ENCODE measurements around the gene CFAP298.

DNA sequence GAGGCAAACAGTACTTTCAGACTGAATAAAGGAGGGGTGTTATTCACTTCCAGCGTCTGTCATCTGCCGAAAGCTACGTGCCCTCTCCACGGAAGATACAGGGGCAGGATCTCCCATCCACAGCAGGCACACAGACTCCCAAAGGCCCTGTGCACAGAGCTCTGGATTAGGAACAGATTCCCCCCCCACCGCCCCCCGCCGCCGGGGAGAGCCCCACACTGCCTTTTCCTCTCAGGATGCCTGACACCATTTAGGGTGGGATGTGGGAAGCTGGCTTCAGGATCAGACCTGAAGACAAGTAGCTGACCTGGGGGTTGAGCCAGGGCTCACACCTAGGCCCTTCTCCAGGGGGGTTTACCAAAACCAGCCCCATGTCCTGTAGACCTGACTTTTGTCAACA lies 18.5 kb downstream of the CFAP298 start:
- TF ChIP-seq, protein P1, sequence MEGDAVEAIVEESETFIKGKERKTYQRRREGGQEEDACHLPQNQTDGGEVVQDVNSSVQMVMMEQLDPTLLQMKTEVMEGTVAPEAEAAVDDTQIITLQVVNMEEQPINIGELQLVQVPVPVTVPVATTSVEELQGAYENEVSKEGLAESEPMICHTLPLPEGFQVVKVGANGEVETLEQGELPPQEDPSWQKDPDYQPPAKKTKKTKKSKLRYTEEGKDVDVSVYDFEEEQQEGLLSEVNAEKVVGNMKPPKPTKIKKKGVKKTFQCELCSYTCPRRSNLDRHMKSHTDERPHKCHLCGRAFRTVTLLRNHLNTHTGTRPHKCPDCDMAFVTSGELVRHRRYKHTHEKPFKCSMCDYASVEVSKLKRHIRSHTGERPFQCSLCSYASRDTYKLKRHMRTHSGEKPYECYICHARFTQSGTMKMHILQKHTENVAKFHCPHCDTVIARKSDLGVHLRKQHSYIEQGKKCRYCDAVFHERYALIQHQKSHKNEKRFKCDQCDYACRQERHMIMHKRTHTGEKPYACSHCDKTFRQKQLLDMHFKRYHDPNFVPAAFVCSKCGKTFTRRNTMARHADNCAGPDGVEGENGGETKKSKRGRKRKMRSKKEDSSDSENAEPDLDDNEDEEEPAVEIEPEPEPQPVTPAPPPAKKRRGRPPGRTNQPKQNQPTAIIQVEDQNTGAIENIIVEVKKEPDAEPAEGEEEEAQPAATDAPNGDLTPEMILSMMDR (conservative IDR thresholded peaks at IDR 0.05) = no peak
- no peak for TF ChIP-seq EZH2 (IDR thresholded peaks at IDR 0.05; ENCODE audit: low read depth)
